Dermis blood vessel endothelial cell (primary cell): ENCODE results near the gene LRP1B. TPM values are rescaled to one million over a fixed set of nuclear protein-coding genes. Genes with fewer than 3 reads are reported as not detected.
"Not testable (repeated sequence)": the region's sequence is repeated elsewhere in the genome, so short reads cannot be mapped to it uniquely, and the experiment has no call there.

Source experiments
- DNase-seq: peaks from one replicate; pipeline ENCODE4 v3.0.0; 2010
- total RNA-seq: library from RNA; depleted of rRNA; stranded (reverse); fragments of >200 nt; gene quantifications from 2 replicates; pipeline ENCODE4 v1.2.3, GENCODE V29; 2014

LRP1B gene
- total RNA-seq, 1 donor from 2014 or later = under 0.01 TPM

GRCh38 chr2:140363131-140363530, 1767.7 kb downstream of the LRP1B start:
- DNase-seq = no peak

GRCh38 chr2:140362361-140362760, 1768.5 kb downstream of the LRP1B start:
- no peak for DNase-seq

- DNase-seq = no peak
Measured at GRCh38 chr2:140359056-140359771, 1771.6 kb downstream of the LRP1B start.

- DNase-seq = no peak
Measured at GRCh38 chr2:140356697-140357096, 1774.1 kb downstream of the LRP1B start.

GRCh38 chr2:140355511-140356090, 1775.2 kb downstream of the LRP1B start:
- no peak for DNase-seq

- no peak for DNase-seq
Measured at GRCh38 chr2:140354544-140354943, 1776.3 kb downstream of the LRP1B start.

GRCh38 chr2:140353541-140353940, 1777.3 kb downstream of the LRP1B start:
- no peak for DNase-seq

GRCh38 chr2:140351692-140352091, 1779.1 kb downstream of the LRP1B start:
- DNase-seq = no peak

- DNase-seq = no peak
Measured at GRCh38 chr2:140349695-140350094, 1781.1 kb downstream of the LRP1B start.

GRCh38 chr2:140348826-140349225, 1782.0 kb downstream of the LRP1B start:
- no peak for DNase-seq

GRCh38 chr2:140344838-140345237, 1786.0 kb downstream of the LRP1B start:
- no peak for DNase-seq

- not testable (repeated sequence) for DNase-seq
Measured at GRCh38 chr2:140344266-140344665, 1786.5 kb downstream of the LRP1B start.

GRCh38 chr2:140338795-140339194, 1792.0 kb downstream of the LRP1B start:
- DNase-seq = no peak

- DNase-seq = no peak
Measured at GRCh38 chr2:140337061-140337460, 1793.8 kb downstream of the LRP1B start.

GRCh38 chr2:140316345-140316744, 1814.5 kb downstream of the LRP1B start:
- no peak for DNase-seq

GRCh38 chr2:140311905-140312304, 1818.9 kb downstream of the LRP1B start:
- DNase-seq = no peak

GRCh38 chr2:140308706-140309105, 1822.1 kb downstream of the LRP1B start:
- no peak for DNase-seq

- DNase-seq = no peak
Measured at GRCh38 chr2:140307532-140307931, 1823.3 kb downstream of the LRP1B start.

- DNase-seq = no peak
Measured at GRCh38 chr2:140295767-140296166, 1835.0 kb downstream of the LRP1B start.

- DNase-seq = no peak
Measured at GRCh38 chr2:140288726-140289125, 1842.1 kb downstream of the LRP1B start.

GRCh38 chr2:140288213-140288612, 1842.6 kb downstream of the LRP1B start:
- DNase-seq = no peak

- no peak for DNase-seq
Measured at GRCh38 chr2:140286377-140286776, 1844.4 kb downstream of the LRP1B start.

- DNase-seq = not testable (repeated sequence)
Measured at GRCh38 chr2:140277344-140277743, 1853.5 kb downstream of the LRP1B start.

GRCh38 chr2:140276661-140277060, 1854.2 kb downstream of the LRP1B start:
- DNase-seq = no peak

GRCh38 chr2:140275427-140275826, 1855.4 kb downstream of the LRP1B start:
- no peak for DNase-seq
